Sigmoid colon (tissue), 7 donors: ENCODE results near the gene TCF19. TPM values are rescaled to one million over a fixed set of nuclear protein-coding genes. Genes with fewer than 3 reads are reported as not detected.
"Not testable (repeated sequence)": the region's sequence is repeated elsewhere in the genome, so short reads cannot be mapped to it uniquely, and the experiment has no call there.

Experiments used
- DNase-seq: peaks from one replicate; pipeline ENCODE4 v3.0.0-alpha.2; 2019
- H3K27ac ChIP-seq, 4 donors: fragments of 200-600 bp; sonication (generic); one replicate each; pipeline ENCODE4 v1.5.1; 2016 to 2019; ENCODE audit warnings: mild to moderate bottlenecking in 1 of 4
- H3K27me3 ChIP-seq, 3 donors: fragments of 200-600 bp; sonication (generic); one replicate each; pipeline ENCODE4 v1.5.1; 2019; ENCODE audit warnings: mild to moderate bottlenecking in 1 of 3
- H3K36me3 ChIP-seq, 4 donors: fragments of 200-600 bp; sonication (generic); one replicate each; pipeline ENCODE4 v1.5.1; 2016 to 2019
- H3K4me1 ChIP-seq, 4 donors: fragments of 200-600 bp; sonication (generic); one replicate each; pipeline ENCODE4 v1.5.1; 2017 to 2019
- H3K4me3 ChIP-seq, 4 donors: fragments of 200-600 bp; sonication (generic); one replicate each; pipeline ENCODE4 v1.5.1; 2017 to 2019; ENCODE audit warnings: mild to moderate bottlenecking in 2 of 4, moderate library complexity in 1 of 4
- H3K9me3 ChIP-seq, 4 donors: fragments of 200-600 bp in 3 of 4; sonication (generic) in 3 of 4; one replicate each; pipeline versions ENCODE4 v1.5.1 to v1.6.1; 2013 to 2019
- CTCF ChIP-seq, 4 experiments: fragments of 450-650 bp in 3 of 4; fragments of 200-600 bp in 1 of 4; IDR thresholded peaks; one replicate each; pipeline ENCODE4 v1.5.1; 2016 to 2019; ENCODE audit warnings: antibody characterized with exemption in 4 of 4, mild to moderate bottlenecking in 3 of 4, moderate library complexity in 2 of 4
- EP300 ChIP-seq, 4 donors: sonication (generic); formaldehyde crosslinking; IDR thresholded peaks; one replicate each; pipeline ENCODE4 v1.6.1; 2017; ENCODE audit warnings: antibody characterized with exemption in 4 of 4
- POLR2A ChIP-seq, 2 donors: fragments of 450-650 bp; IDR thresholded peaks; one replicate each; pipeline ENCODE4 v1.6.1; 2016; ENCODE audit warnings: antibody characterized with exemption in 2 of 2, mild to moderate bottlenecking in 2 of 2, moderate library complexity in 2 of 2
- POLR2AphosphoS5 ChIP-seq, 4 donors: sonication (generic); formaldehyde crosslinking; IDR thresholded peaks; one replicate each; pipeline ENCODE4 v1.6.1; 2017; ENCODE audit warnings: antibody characterized with exemption in 4 of 4
- WGBS, 2 donors: extraction: QIAGEN DNeasy Blood & Tissue Kit; methylation state at CpG; one replicate each; pipeline ENCODE4 v1.1.7; 2013; 5-methylcytosine and 5-hydroxymethylcytosine counted together
- intact Hi-C: fragments of 100-400 bp; cut with DNase I; formaldehyde crosslinking; loops from one replicate; pipeline ENCODE4 v1.15.1; 2023
- polyA plus RNA-seq, 3 donors: library from polyadenylated mRNA; stranded (reverse); fragments of 200-250 nt; gene quantifications; one replicate each; pipeline ENCODE4 v1.2.3, GENCODE V29; 2013
- total RNA-seq, 4 donors: library from RNA; depleted of rRNA; stranded (reverse); fragments of >200 nt; gene quantifications; one replicate each; pipeline ENCODE4 v1.1.0, GENCODE V29; 2016
- donor health status: healthy with polysubstance abuse.
- donor health status: Bipolar disorder and iron deficiency.
- donor health status: healthy.

Gene TCF19
- total and polyA plus RNA-seq, 7 donors = 2.6 to 11.7 (median 3.6) TPM

- 70 to 76% methylated on average over 5 of the region's 5 CpGs for WGBS, 2 donors
- no peak for DNase-seq
- Histone ChIP-seq H3K4me3 (no peak overlapping the region), H3K27me3 (no peaks in the 10 kb centered on the region), H3K9me3 (no peaks in the 10 kb centered on the region), H3K4me1 (no peaks in the 10 kb centered on the region), H3K36me3 (no peaks in the 10 kb centered on the region), H3K27ac (no peak overlapping the region)
- intact Hi-C loops = no loop called here
- TF ChIP-seq POLR2AphosphoS5 (IDR thresholded peaks at IDR 0.05) = no peak
- no peak for TF ChIP-seq EP300 (IDR thresholded peaks at IDR 0.05)
- TF ChIP-seq POLR2A (IDR thresholded peaks at IDR 0.05) = no peak
- no peak for TF ChIP-seq CTCF (IDR thresholded peaks at IDR 0.05)
Measured at GRCh38 chr6:31165986-31166385, 7.6 kb downstream of the TCF19 start.

GRCh38 chr6:31168606-31169005 is 10.2 kb downstream of the TCF19 start:
- H3K27me3 ChIP-seq = no peaks in the 10 kb centered on the region
- TF ChIP-seq EP300 (IDR thresholded peaks at IDR 0.05) (no peak), POLR2AphosphoS5 (IDR thresholded peaks at IDR 0.05) (no peak), POLR2A (IDR thresholded peaks at IDR 0.05) (no peak), CTCF (IDR thresholded peaks at IDR 0.05) (no peak)
- intact Hi-C loops = no loop called here

GRCh38 chr6:31169123-31169857 is 10.9 kb downstream of the TCF19 start:
- Histone ChIP-seq H3K27ac (no peak overlapping the region), H3K9me3 (no peaks in the 10 kb centered on the region), H3K36me3 (no peaks in the 10 kb centered on the region), H3K4me1 (no peaks in the 10 kb centered on the region), H3K27me3 (no peaks in the 10 kb centered on the region), H3K4me3 (no peak overlapping the region)
- no peak for DNase-seq
- intact Hi-C loops = no loop called here
- no peak for TF ChIP-seq CTCF (IDR thresholded peaks at IDR 0.05)
- no peak for TF ChIP-seq POLR2AphosphoS5 (IDR thresholded peaks at IDR 0.05)
- TF ChIP-seq POLR2A (IDR thresholded peaks at IDR 0.05) = no peak
- TF ChIP-seq EP300 (IDR thresholded peaks at IDR 0.05) = no peak
- 77 to 86% methylated on average over 10 of the region's 10 CpGs for WGBS, 2 donors

More at GRCh38 chr6:31168606-31169005, 10.2 kb downstream of the TCF19 start:
- 82 to 90% methylated on average over 3 of the region's 3 CpGs for WGBS, 2 donors
- no peaks in the 10 kb centered on the region for H3K36me3 ChIP-seq
- H3K9me3 ChIP-seq = no peaks in the 10 kb centered on the region
- no peak overlapping the region for H3K27ac ChIP-seq
- no peaks in the 10 kb centered on the region for H3K4me1 ChIP-seq
- DNase-seq = no peak
- H3K4me3 ChIP-seq = no peak overlapping the region

GRCh38 chr6:31169858-31170599 is 11.6 kb downstream of the TCF19 start:
- H3K9me3 ChIP-seq, H3K36me3 ChIP-seq, H3K4me1 ChIP-seq, H3K4me3 ChIP-seq, intact Hi-C loops, H3K27ac ChIP-seq, H3K27me3 ChIP-seq, DNase-seq: not testable (repeated sequence)
- WGBS, 2 donors = 68 to 88% methylated on average over 23 of the region's 23 CpGs

- intact Hi-C loops = no loop called here
- H3K36me3 ChIP-seq = no peaks in the 10 kb centered on the region
- H3K27ac ChIP-seq = no peak within 1 kb of the TSS
- no peak for TF ChIP-seq POLR2A (IDR thresholded peaks at IDR 0.05)
- no peak for TF ChIP-seq POLR2AphosphoS5 (IDR thresholded peaks at IDR 0.05)
- no peak for TF ChIP-seq EP300 (IDR thresholded peaks at IDR 0.05)
- no peak for TF ChIP-seq CTCF (IDR thresholded peaks at IDR 0.05)
- no peaks in the 10 kb centered on the region for H3K27me3 ChIP-seq
- H3K4me1 ChIP-seq = no peaks in the 10 kb centered on the region
- DNase-seq = no peak
- H3K9me3 ChIP-seq = no peaks in the 10 kb centered on the region
- WGBS, 2 donors = 67 to 91% methylated on average over 9 of the region's 9 CpGs
- H3K4me3 ChIP-seq = no peak within 1 kb of the TSS
Measured at GRCh38 chr6:31170600-31170881, 12.2 kb downstream of the TCF19 start, which contains the start of gene POU5F1. POU5F1 (minus strand) TSS chr6:31170682; CDS start chr6:31170620, 62 bp downstream.
